Liver (tissue), 9 donors: Measurements from ENCODE around the gene FRMD1. TPM values are rescaled to one million over a fixed set of nuclear protein-coding genes. Genes with fewer than 3 reads are reported as not detected.

Experiments used
- DNase-seq: peaks from one replicate; pipeline ENCODE4 v3.0.0-alpha.2; 2017; ENCODE audit warnings: low spot score
- H3K27ac ChIP-seq, 2 donors: one replicate each; pipeline ENCODE4 v1.7.0; 2013; ENCODE audit warnings: inconsistent platforms in 2 of 2, low read length in 2 of 2, control low read depth in 1 of 2, low read depth in 1 of 2, mild to moderate bottlenecking in 1 of 2
- H3K27me3 ChIP-seq, 4 donors: one replicate each; pipeline versions ENCODE4 v1.6.1 to v1.7.0; 2013; ENCODE audit warnings: low read length in 3 of 4, inconsistent platforms in 1 of 4, mild to moderate bottlenecking in 1 of 4, moderate library complexity in 1 of 4; ENCODE audit not compliant: control insufficient read depth in 4 of 4, insufficient read depth in 4 of 4
- H3K36me3 ChIP-seq, 4 donors: one replicate each; pipeline versions ENCODE4 v1.6.1 to v1.7.0; 2013; ENCODE audit warnings: low read length in 3 of 4, mild to moderate bottlenecking in 3 of 4, low read depth in 1 of 4, moderate library complexity in 1 of 4; ENCODE audit not compliant: control insufficient read depth in 4 of 4, insufficient read depth in 3 of 4
- H3K4me1 ChIP-seq, 4 donors: one replicate each; pipeline versions ENCODE4 v1.6.1 to v1.7.0; 2013; ENCODE audit warnings: low read length in 3 of 4, mild to moderate bottlenecking in 3 of 4, moderate library complexity in 1 of 4; ENCODE audit not compliant: control insufficient read depth in 4 of 4, insufficient read depth in 4 of 4
- H3K4me3 ChIP-seq, 3 donors: one replicate each; pipeline versions ENCODE4 v1.6.1 to v1.7.0; 2013; ENCODE audit warnings: low read length in 3 of 3, control low read depth in 1 of 3, low read depth in 1 of 3, mild to moderate bottlenecking in 1 of 3
- H3K9ac ChIP-seq, 2 donors: one replicate each; pipeline ENCODE4 v1.7.0; 2013; ENCODE audit warnings: low read length in 2 of 2, mild to moderate bottlenecking in 2 of 2, moderate library complexity in 2 of 2, control low read depth in 1 of 2, low read depth in 1 of 2
- H3K9me3 ChIP-seq, 4 donors: one replicate each; pipeline versions ENCODE4 v1.6.1 to v1.7.0; 2013; ENCODE audit warnings: low read length in 3 of 4; ENCODE audit not compliant: control insufficient read depth in 4 of 4
- CTCF ChIP-seq: fragments of 150-350 bp; IDR thresholded peaks from 2 replicates; pipeline ENCODE4 v1.5.1; 2017; ENCODE audit warnings: improper control_type of control experiment, low read depth, low read length; ENCODE audit not compliant: missing input control
- EGR1 ChIP-seq, 2 donors: IDR thresholded peaks; 2 replicates each; pipeline ENCODE4 v1.6.1; 2016 to 2018; ENCODE audit warnings: antibody characterized with exemption in 2 of 2, low read depth in 2 of 2
- FOXA1 ChIP-seq: IDR thresholded peaks from 2 replicates; pipeline ENCODE4 v1.6.1; 2016; ENCODE audit warnings: antibody characterized with exemption
- FOXA2 ChIP-seq: IDR thresholded peaks from 2 replicates; pipeline ENCODE4 v1.6.1; 2016; ENCODE audit warnings: antibody characterized with exemption
- GABPA ChIP-seq, 2 donors: IDR thresholded peaks in 1 of 2; conservative IDR thresholded peaks in 1 of 2; 2 replicates each; pipeline ENCODE4 v1.6.1; 2016; ENCODE audit warnings: antibody characterized with exemption in 2 of 2, mild to moderate bottlenecking in 1 of 2, moderate library complexity in 1 of 2
- HNF4G ChIP-seq: IDR thresholded peaks from 2 replicates; pipeline ENCODE4 v1.6.1; 2016; ENCODE audit warnings: antibody characterized with exemption
- JUND ChIP-seq, 2 donors: IDR thresholded peaks; 2 replicates each; pipeline ENCODE4 v1.6.1; 2016; ENCODE audit warnings: antibody characterized with exemption in 2 of 2
- NR2F2 ChIP-seq: IDR thresholded peaks from 2 replicates; pipeline ENCODE4 v1.6.1; 2016; ENCODE audit warnings: antibody characterized with exemption
- RAD21 ChIP-seq, 2 donors: IDR thresholded peaks; 2 replicates each; pipeline ENCODE4 v1.6.1; 2016; ENCODE audit warnings: antibody characterized with exemption in 2 of 2, mild to moderate bottlenecking in 2 of 2
- RXRA ChIP-seq, 2 donors: IDR thresholded peaks; 2 replicates each; pipeline ENCODE4 v1.6.1; 2017 to 2018; ENCODE audit warnings: antibody characterized with exemption in 2 of 2, mild to moderate bottlenecking in 1 of 2
- TAF1 ChIP-seq: conservative IDR thresholded peaks from 2 replicates; pipeline ENCODE4 v1.6.1; 2016; ENCODE audit warnings: antibody characterized with exemption, mild to moderate bottlenecking
- YY1 ChIP-seq: IDR thresholded peaks from 2 replicates; pipeline ENCODE4 v1.6.1; 2016; ENCODE audit warnings: antibody characterized with exemption, mild to moderate bottlenecking
- ZBTB33 ChIP-seq: IDR thresholded peaks from 2 replicates; pipeline ENCODE4 v1.6.1; 2016; ENCODE audit warnings: antibody characterized with exemption
- WGBS: extraction: QIAGEN DNeasy Blood & Tissue Kit; methylation state at CpG from one replicate; pipeline ENCODE4 v1.1.7; 2013; 5-methylcytosine and 5-hydroxymethylcytosine counted together
- polyA plus RNA-seq, 2 donors: library from polyadenylated mRNA; stranded (reverse) in 1 of 2; unstranded in 1 of 2; fragments of 200-250 nt in 1 of 2; fragments of >200 nt in 1 of 2; fragmentation: Nextera tagmentation in 1 of 2; extraction: Ambion mirVana in 1 of 2; gene quantifications; one replicate each; pipeline versions ENCODE4 v1.2.1 to v1.2.3, GENCODE V29; 2013 to 2015
- total RNA-seq, 2 donors: library from RNA; depleted of rRNA; stranded (reverse); fragments of >200 nt; gene quantifications; one replicate each; pipeline ENCODE4 v1.2.3, GENCODE V29; 2014
- TF ChIP-seq, protein P1 (sequence below): IDR thresholded peaks from 2 replicates; pipeline ENCODE4 v1.6.1; 2016; ENCODE audit warnings: antibody characterized with exemption
- TF ChIP-seq, protein P2 (sequence below): IDR thresholded peaks from 2 replicates; pipeline ENCODE4 v1.6.1; 2016; ENCODE audit warnings: antibody characterized with exemption, mild to moderate bottlenecking
- TF ChIP-seq, protein P3 (sequence below): IDR thresholded peaks from 2 replicates; pipeline ENCODE4 v1.6.1; 2016; ENCODE audit warnings: antibody characterized with exemption
- donor health status: healthy.
- donor health status: healthy.
- donor health status: healthy.
- donor health status: healthy.
- donor health status: healthy.

FRMD1 gene
- total and polyA plus RNA-seq, 4 donors, result 0.04 to 0.17 (median 0.12) TPM

DNA sequence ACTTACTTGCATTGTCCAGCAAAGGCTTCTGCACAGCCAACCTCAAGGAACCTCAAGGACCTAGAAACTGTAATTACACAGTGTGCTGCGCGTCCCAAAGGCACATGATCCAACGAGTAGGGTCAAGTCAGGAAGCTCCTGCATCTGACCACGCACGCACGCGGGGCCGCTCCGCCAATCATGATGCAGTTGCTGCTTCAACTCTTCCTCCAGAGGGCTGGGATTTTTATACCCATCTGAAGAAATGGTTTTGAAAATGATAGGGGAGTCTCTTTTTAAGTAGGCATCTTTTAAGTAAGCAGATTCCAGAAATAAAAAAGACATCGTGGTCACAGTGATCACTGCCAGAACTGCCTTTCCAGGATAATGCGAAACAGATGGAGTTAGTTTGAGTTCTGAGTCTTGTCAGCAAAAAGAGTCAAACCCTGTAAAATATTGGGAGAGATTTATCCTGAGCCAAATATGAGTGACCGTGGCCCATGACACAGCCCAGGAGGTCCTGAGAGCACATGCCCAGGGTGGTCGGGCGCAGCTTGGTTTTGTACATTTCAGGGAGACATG is 47.5 kb downstream of the FRMD1 start:
- Histone ChIP-seq H3K9ac (no peak overlapping the region), H3K9me3 (peaks cover 0 to 6% (median 0%) of the 10 kb centered on the region in 4 donors), H3K4me3 (no peak overlapping the region), H3K4me1 (peaks cover 0 to 6% (median 4%) of the 10 kb centered on the region in 4 donors), H3K27ac (peak overlapping the region; percentile 2 to 22), H3K27me3 (no peaks in the 10 kb centered on the region), H3K36me3 (no peaks in the 10 kb centered on the region)
- no peak for DNase-seq
- TF ChIP-seq, protein P1, sequence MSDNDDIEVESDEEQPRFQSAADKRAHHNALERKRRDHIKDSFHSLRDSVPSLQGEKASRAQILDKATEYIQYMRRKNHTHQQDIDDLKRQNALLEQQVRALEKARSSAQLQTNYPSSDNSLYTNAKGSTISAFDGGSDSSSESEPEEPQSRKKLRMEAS, result no peak
- no peak for TF ChIP-seq JUND (IDR thresholded peaks at IDR 0.05)
- no peak for TF ChIP-seq ZBTB33
- TF ChIP-seq EGR1 (IDR thresholded peaks at IDR 0.05; ENCODE audit: low read depth in 2 of 2), result no peak
- no peak for TF ChIP-seq NR2F2
- TF ChIP-seq RXRA (IDR thresholded peaks at IDR 0.05), result no peak
- TF ChIP-seq GABPA (IDR thresholded peaks at IDR 0.05 in 1 of 2, conservative IDR thresholded peaks at IDR 0.05 in 1 of 2), result no peak
- TF ChIP-seq, protein P2, sequence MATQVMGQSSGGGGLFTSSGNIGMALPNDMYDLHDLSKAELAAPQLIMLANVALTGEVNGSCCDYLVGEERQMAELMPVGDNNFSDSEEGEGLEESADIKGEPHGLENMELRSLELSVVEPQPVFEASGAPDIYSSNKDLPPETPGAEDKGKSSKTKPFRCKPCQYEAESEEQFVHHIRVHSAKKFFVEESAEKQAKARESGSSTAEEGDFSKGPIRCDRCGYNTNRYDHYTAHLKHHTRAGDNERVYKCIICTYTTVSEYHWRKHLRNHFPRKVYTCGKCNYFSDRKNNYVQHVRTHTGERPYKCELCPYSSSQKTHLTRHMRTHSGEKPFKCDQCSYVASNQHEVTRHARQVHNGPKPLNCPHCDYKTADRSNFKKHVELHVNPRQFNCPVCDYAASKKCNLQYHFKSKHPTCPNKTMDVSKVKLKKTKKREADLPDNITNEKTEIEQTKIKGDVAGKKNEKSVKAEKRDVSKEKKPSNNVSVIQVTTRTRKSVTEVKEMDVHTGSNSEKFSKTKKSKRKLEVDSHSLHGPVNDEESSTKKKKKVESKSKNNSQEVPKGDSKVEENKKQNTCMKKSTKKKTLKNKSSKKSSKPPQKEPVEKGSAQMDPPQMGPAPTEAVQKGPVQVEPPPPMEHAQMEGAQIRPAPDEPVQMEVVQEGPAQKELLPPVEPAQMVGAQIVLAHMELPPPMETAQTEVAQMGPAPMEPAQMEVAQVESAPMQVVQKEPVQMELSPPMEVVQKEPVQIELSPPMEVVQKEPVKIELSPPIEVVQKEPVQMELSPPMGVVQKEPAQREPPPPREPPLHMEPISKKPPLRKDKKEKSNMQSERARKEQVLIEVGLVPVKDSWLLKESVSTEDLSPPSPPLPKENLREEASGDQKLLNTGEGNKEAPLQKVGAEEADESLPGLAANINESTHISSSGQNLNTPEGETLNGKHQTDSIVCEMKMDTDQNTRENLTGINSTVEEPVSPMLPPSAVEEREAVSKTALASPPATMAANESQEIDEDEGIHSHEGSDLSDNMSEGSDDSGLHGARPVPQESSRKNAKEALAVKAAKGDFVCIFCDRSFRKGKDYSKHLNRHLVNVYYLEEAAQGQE, result no peak
- no peak for TF ChIP-seq RAD21 (IDR thresholded peaks at IDR 0.05)
- no peak for TF ChIP-seq FOXA1
- TF ChIP-seq YY1, result no peak
- TF ChIP-seq CTCF, result no peak
- no peak for TF ChIP-seq FOXA2
- no peak for TF ChIP-seq TAF1
- TF ChIP-seq, protein P3, sequence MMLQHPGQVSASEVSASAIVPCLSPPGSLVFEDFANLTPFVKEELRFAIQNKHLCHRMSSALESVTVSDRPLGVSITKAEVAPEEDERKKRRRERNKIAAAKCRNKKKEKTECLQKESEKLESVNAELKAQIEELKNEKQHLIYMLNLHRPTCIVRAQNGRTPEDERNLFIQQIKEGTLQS, result no peak
- TF ChIP-seq HNF4G, result no peak
- WGBS, result 84% methylated on average over 14 of the region's 14 CpGs

DNA sequence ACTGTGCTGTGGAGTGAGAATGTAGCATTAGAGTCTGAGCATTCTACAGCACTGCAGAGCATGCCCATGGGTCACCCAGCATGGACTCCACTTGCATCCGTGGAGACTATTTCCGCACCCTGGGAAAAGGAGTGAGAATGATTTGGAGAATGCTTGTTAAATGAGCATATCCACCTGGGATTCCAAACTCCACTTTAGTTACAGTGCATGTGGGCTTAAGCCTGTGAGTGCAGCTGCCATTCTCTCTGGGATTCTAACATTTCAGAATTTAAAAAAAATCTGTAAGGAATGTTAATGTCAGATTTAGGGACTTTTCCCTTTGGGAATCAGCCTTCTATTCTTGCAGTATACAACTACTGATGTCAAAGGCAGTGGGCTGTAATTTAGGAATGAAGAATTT is 48.1 kb downstream of the FRMD1 start:
- H3K4me1 ChIP-seq, result peaks cover 0 to 6% (median 4%) of the 10 kb centered on the region in 4 donors
- no peak for DNase-seq

More for the DNA sequence above, 48.1 kb downstream of the FRMD1 start:
- no peaks in the 10 kb centered on the region for H3K27me3 ChIP-seq
- no peak overlapping the region for H3K9ac ChIP-seq
- H3K9me3 ChIP-seq, result peaks cover 0 to 4% (median 0%) of the 10 kb centered on the region in 4 donors
- H3K27ac ChIP-seq, result no peak overlapping the region
- H3K4me3 ChIP-seq, result no peak overlapping the region
- TF ChIP-seq RXRA (IDR thresholded peaks at IDR 0.05) (no peak), ZBTB33 (no peak), JUND (IDR thresholded peaks at IDR 0.05) (no peak), FOXA2 (no peak), GABPA (IDR thresholded peaks at IDR 0.05 in 1 of 2, conservative IDR thresholded peaks at IDR 0.05 in 1 of 2) (no peak), FOXA1 (no peak), EGR1 (IDR thresholded peaks at IDR 0.05; ENCODE audit: low read depth in 2 of 2) (no peak)
- TF ChIP-seq, protein P3, result no peak
- 82% methylated on average over 2 of the region's 2 CpGs for WGBS
- H3K36me3 ChIP-seq, result no peaks in the 10 kb centered on the region
